Spinal cord (tissue), 10 donors: ENCODE data around the gene CUL3. TPM values are rescaled to one million over a fixed set of nuclear protein-coding genes. Genes with fewer than 3 reads are reported as not detected.

Source experiments
- DNase-seq, 6 donors: peaks; one replicate each; pipeline versions ENCODE4 v3.0.0 to v3.0.0-alpha.2; 2013 to 2015; ENCODE audit warnings: low spot score in 6 of 6, low read depth in 4 of 6
- H3K27ac ChIP-seq: one replicate; pipeline ENCODE4 v1.5.1; 2013; ENCODE audit warnings: low read depth, low read length, control low read depth
- H3K27me3 ChIP-seq: one replicate; pipeline ENCODE4 v1.6.1; 2013; ENCODE audit warnings: low read length; ENCODE audit not compliant: control insufficient read depth, insufficient read depth
- H3K36me3 ChIP-seq: one replicate; pipeline ENCODE4 v1.6.1; 2013; ENCODE audit warnings: low read length; ENCODE audit not compliant: control insufficient read depth, insufficient read depth
- H3K4me1 ChIP-seq: one replicate; pipeline ENCODE4 v1.6.1; 2013; ENCODE audit warnings: low read length; ENCODE audit not compliant: control insufficient read depth, insufficient read depth
- H3K4me3 ChIP-seq: one replicate; pipeline ENCODE4 v1.5.1; 2013; ENCODE audit warnings: low read depth, low read length, control low read depth
- H3K9me3 ChIP-seq: one replicate; pipeline ENCODE4 v1.6.1; 2013; ENCODE audit warnings: low read length; ENCODE audit not compliant: control insufficient read depth, insufficient read depth
- WGBS: methylation state at CpG from one replicate; pipeline ENCODE4 v1.1.5; 2013; ENCODE audit warnings: missing lambda C conversion rate; ENCODE audit not compliant: insufficient coverage; 5-methylcytosine and 5-hydroxymethylcytosine counted together
- polyA plus RNA-seq, 2 donors: library from polyadenylated mRNA; unstranded; fragments of 120-200 nt; gene quantifications; one replicate each; pipeline ENCODE4 v1.2.1, GENCODE V29; 2013; ENCODE audit not compliant: insufficient read length in 2 of 2
- total RNA-seq, 2 donors: library from RNA; depleted of rRNA in 1 of 2; stranded (reverse); fragments of 120-200 nt in 1 of 2; fragments of >200 nt in 1 of 2; gene quantifications; one replicate each; pipeline versions ENCODE4 v1.2.3 to v1.2.4, GENCODE V29; 2013 to 2014
- donor health status: healthy.

Gene CUL3
- total and polyA plus RNA-seq, 4 donors = 92.0 to 113 (median 99.7) TPM

GRCh38 chr2:224555823-224556366 lies 29.3 kb downstream of the CUL3 start:
- H3K4me3 ChIP-seq = no peak overlapping the region
- no peaks in the 10 kb centered on the region for H3K36me3 ChIP-seq
- H3K9me3 ChIP-seq = no peaks in the 10 kb centered on the region
- peak in 1 of 6 donors; percentile 51 for DNase-seq
- WGBS = 60% methylated on average over 1 of the region's 4 CpGs
- H3K4me1 ChIP-seq = no peaks in the 10 kb centered on the region
- no peak overlapping the region for H3K27ac ChIP-seq
- no peaks in the 10 kb centered on the region for H3K27me3 ChIP-seq

- Histone ChIP-seq H3K9me3 (no peaks in the 10 kb centered on the region), H3K36me3 (no peaks in the 10 kb centered on the region), H3K4me1 (no peaks in the 10 kb centered on the region), H3K4me3 (no peak overlapping the region), H3K27me3 (no peaks in the 10 kb centered on the region), H3K27ac (no peak overlapping the region)
- WGBS = no CpG with 5 or more reads among the region's 2 CpGs
- DNase-seq = no peak
Measured at GRCh38 chr2:224552771-224553170, 32.4 kb downstream of the CUL3 start.

GRCh38 chr2:224551693-224552092 lies 33.5 kb downstream of the CUL3 start:
- DNase-seq = no peak
- Histone ChIP-seq H3K27ac (no peak overlapping the region), H3K4me1 (no peaks in the 10 kb centered on the region), H3K27me3 (no peaks in the 10 kb centered on the region), H3K36me3 (no peaks in the 10 kb centered on the region), H3K9me3 (no peaks in the 10 kb centered on the region), H3K4me3 (no peak overlapping the region)
- no CpG with 5 or more reads among the region's 1 CpG for WGBS

GRCh38 chr2:224546926-224547325 lies 38.2 kb downstream of the CUL3 start:
- Histone ChIP-seq H3K9me3 (no peaks in the 10 kb centered on the region), H3K4me3 (no peak overlapping the region), H3K27ac (no peak overlapping the region), H3K27me3 (no peaks in the 10 kb centered on the region), H3K4me1 (no peaks in the 10 kb centered on the region), H3K36me3 (peaks cover 5% of the 10 kb centered on the region)
- WGBS = 100% methylated on average over 1 of the region's 1 CpG
- no peak for DNase-seq

- H3K9me3 ChIP-seq = no peaks in the 10 kb centered on the region
- no peak overlapping the region for H3K27ac ChIP-seq
- peaks cover 5% of the 10 kb centered on the region for H3K36me3 ChIP-seq
- DNase-seq = no peak
- WGBS = no CpG with 5 or more reads among the region's 6 CpGs
- no peaks in the 10 kb centered on the region for H3K4me1 ChIP-seq
- H3K27me3 ChIP-seq = no peaks in the 10 kb centered on the region
- H3K4me3 ChIP-seq = no peak overlapping the region
Measured at GRCh38 chr2:224545884-224546644, 39.1 kb downstream of the CUL3 start.

GRCh38 chr2:224543939-224544338 lies 41.2 kb downstream of the CUL3 start:
- H3K9me3 ChIP-seq = no peaks in the 10 kb centered on the region
- H3K27me3 ChIP-seq = no peaks in the 10 kb centered on the region
- H3K4me1 ChIP-seq = no peaks in the 10 kb centered on the region
- H3K36me3 ChIP-seq = peaks cover 8% of the 10 kb centered on the region
- no peak overlapping the region for H3K4me3 ChIP-seq
- no peak for DNase-seq
- H3K27ac ChIP-seq = no peak overlapping the region

- Histone ChIP-seq H3K27me3 (no peaks in the 10 kb centered on the region), H3K36me3 (peaks cover 11% of the 10 kb centered on the region), H3K4me1 (no peaks in the 10 kb centered on the region), H3K9me3 (no peaks in the 10 kb centered on the region), H3K4me3 (no peak overlapping the region), H3K27ac (no peak overlapping the region)
- WGBS = 40% methylated on average over 1 of the region's 4 CpGs
- DNase-seq = no peak
Measured at GRCh38 chr2:224538561-224539138, 46.5 kb downstream of the CUL3 start.

- no peak for DNase-seq
- Histone ChIP-seq H3K4me3 (no peak overlapping the region), H3K27ac (no peak overlapping the region), H3K9me3 (no peaks in the 10 kb centered on the region), H3K36me3 (peaks cover 12% of the 10 kb centered on the region), H3K27me3 (no peaks in the 10 kb centered on the region), H3K4me1 (no peaks in the 10 kb centered on the region)
- WGBS = 90% methylated on average over 2 of the region's 3 CpGs
Measured at GRCh38 chr2:224532931-224533330, 52.2 kb downstream of the CUL3 start.

- DNase-seq = no peak
- Histone ChIP-seq H3K27me3 (no peaks in the 10 kb centered on the region), H3K4me1 (no peaks in the 10 kb centered on the region), H3K36me3 (peaks cover 12% of the 10 kb centered on the region), H3K27ac (no peak overlapping the region), H3K4me3 (no peak overlapping the region), H3K9me3 (no peaks in the 10 kb centered on the region)
- no CpG with 5 or more reads among the region's 1 CpG for WGBS
Measured at GRCh38 chr2:224532441-224532840, 52.7 kb downstream of the CUL3 start.

- peaks cover 9% of the 10 kb centered on the region for H3K36me3 ChIP-seq
- H3K9me3 ChIP-seq = no peaks in the 10 kb centered on the region
- no peak overlapping the region for H3K4me3 ChIP-seq
- H3K27me3 ChIP-seq = no peaks in the 10 kb centered on the region
- H3K27ac ChIP-seq = no peak overlapping the region
- DNase-seq = no peak
- WGBS = 100% methylated on average over 1 of the region's 3 CpGs
- no peaks in the 10 kb centered on the region for H3K4me1 ChIP-seq
Measured at GRCh38 chr2:224528171-224528570, 57.0 kb downstream of the CUL3 start.
